NCI-H748 treated with DMSO at 0.1 percent for 48 hours (cell line): ENCODE data around the gene CGNL1.

Experiments used
- DNase-seq: peaks from one replicate; lab custom pipeline; 2025; lab: John Stamatoyannopoulos, UW

CGNL1 gene

GRCh38 chr15:57354436-57355123 lies 21.7 kb upstream of the CGNL1 start:
- DNase-seq = no peak

DNA sequence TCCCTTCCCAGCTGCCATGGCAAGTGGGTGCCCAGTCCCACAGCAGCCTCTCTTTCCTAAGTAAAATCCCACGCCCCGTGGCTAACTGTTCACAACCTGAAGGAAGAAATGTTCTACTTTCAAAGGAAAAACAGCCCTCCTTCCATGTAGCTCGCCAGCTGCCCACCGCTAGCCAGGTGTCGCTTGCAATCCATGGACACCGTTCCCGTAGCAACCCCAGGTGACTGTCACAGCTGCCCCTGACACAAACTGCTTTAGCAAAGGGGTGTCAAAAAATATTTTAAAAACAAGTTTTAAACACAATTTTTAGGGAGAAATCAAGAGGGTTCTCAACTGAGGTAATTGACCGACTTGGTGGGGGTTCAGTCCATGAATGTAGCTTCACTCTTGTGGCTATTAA lies 21.0 kb upstream of the CGNL1 start:
- DNase-seq = no peak

DNA sequence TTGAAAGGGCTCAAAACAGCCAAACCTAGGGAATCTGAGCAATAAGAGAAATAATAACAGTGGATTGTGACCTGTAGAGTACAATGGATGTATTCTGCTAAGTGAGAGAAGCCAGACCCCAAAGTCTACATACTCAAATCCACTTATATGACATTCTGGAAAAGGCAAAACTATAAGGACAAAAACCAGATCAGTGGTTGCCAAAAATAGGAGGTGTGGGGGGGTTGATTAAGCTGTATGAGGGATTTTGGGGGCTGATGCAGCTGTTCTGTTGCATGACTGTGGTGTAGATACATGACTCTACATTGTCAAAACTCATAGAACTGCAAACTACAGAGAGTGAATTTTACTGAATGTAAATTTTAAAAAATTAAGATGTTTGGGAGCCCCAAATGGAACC lies 20.1 kb upstream of the CGNL1 start:
- DNase-seq = no peak

- DNase-seq = no peak
Measured at GRCh38 chr15:57356636-57357035, 19.7 kb upstream of the CGNL1 start.

- no peak for DNase-seq
Measured at GRCh38 chr15:57357799-57358198, 18.5 kb upstream of the CGNL1 start.

GRCh38 chr15:57358571-57358970 lies 17.7 kb upstream of the CGNL1 start:
- no peak for DNase-seq

DNA sequence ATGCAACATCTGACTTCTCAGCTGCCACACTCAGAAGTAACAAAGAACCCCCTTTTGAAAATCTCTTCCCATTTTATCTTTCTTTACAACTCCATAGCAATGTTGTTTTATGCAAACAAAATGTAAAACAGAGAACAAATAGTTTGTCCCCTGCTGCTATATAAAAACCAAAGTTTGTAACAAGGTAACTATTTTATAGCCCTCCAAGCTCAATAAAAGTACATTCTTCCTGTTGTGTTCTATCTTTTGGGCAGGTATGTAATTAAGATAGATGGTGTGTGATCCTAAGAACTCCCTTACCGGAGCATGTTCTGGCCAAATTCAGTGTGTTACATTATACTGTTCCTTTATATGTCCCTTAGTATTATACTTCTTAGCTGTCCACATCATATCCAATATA lies 12.6 kb upstream of the CGNL1 start:
- no peak for DNase-seq

- DNase-seq = no peak
Measured at GRCh38 chr15:57364282-57365007, 11.9 kb upstream of the CGNL1 start.

DNA sequence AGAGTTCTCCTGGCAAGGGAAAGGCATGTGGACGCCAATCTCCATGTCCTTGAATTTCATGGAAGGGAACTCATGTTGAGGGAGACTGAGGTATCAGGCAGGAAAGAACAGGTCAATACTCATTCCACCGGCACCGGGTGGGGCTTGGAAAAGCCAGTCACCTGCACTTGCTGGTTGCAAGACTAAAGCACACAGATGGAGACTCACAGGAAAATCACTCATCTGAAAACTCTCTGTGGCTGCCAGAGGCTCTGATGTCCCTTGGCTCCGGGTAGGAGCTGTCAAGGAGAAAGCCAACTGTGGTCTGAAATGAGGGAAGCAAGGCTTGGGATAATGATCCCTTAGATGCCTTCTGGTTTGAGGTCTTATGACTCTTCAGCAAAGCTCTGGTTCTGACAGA lies 8.7 kb upstream of the CGNL1 start:
- no peak for DNase-seq

DNA sequence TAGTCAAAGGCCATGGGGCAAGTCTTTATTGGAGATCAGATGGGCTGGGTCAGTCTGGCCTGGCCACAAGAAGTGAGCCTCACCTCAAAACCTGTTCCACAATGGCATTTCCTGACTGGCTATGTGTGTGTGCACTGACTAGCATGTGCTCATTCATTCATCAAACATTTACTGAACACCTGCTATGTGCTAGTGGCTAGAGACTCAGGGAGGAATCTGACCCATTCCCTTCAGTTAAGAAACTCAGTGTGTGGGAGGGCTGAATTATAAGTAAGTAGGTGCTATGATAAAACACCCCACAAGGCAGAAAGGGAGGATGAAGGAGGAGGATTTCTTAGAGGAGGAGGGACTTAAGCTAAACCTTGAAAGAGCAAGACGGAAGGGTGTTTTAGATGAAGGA lies 5.4 kb upstream of the CGNL1 start:
- no peak for DNase-seq

DNA sequence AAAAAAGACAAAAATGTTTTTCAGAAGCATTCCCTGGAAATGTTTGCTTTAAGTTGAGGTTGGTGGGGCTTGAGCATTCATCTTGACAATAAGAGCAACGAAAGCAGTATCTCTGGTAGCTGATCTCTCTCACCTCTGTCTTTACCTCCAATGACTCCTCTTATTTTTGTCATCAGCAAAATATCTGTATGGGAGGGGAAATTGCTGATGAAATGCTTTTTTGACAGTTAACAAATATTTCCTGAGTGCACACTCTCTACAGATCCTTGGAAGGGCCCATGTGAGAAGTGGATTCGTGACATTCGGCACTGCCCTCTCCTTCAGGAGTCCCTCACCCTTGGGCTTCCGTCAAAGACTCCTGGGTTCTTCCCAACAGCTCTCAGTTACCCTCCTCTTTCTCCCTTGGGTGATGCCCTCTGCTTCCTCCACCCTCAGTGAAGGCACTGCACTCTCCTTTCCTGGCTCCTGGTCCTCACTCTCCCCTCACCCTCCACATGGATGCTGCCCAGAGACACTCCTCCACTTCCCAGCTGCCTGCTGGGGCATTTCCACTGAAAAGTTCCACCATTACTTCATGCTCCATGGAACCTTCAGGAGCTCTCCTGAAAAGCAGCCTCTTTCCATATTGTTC lies 2.9 kb upstream of the CGNL1 start:
- no peak for DNase-seq

DNA sequence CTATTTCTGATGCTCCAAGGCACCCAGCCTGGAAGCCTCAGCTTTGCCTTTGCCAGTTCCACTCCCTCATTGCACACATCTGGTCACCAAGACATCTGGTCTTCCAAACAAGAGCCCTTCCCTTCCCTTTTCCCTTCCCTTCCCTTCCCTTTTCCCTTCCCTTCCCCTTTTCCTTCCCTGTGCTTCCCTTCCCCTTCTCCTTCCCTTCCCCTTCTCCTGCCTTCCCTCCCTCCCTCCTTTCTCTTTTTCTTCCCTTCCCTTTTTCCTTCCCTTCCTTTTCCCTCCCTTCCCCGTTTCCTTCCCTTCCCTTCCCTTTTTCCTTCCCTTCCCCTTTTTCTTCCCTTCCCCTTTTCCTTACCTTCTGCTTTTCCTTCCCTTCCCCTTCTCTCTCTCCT lies 2.4 kb upstream of the CGNL1 start:
- DNase-seq = no peak

GRCh38 chr15:57376696-57377477 lies 582 bp downstream of the CGNL1 start:
- DNase-seq = no peak

DNA sequence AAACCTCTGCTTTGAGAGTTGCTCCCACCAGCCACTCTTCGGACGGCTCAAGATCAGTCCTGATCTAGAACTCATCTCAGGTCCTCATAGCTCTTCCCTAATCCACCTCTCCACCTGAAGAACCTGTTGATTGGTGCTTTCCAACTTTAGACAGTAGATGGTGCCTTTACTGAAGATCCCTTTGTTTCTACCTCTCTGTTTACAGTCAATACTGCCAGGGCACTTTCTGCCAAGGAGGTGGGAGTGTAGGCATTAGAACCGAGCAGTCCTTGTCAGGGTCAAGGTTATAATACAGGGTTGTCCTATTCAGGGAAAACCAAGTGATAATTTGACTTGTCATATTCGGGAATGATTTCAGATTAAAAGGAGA lies 1.2 kb downstream of the CGNL1 start:
- no peak for DNase-seq

GRCh38 chr15:57379487-57379886 lies 3.2 kb downstream of the CGNL1 start:
- DNase-seq = no peak

- DNase-seq = no peak
Measured at GRCh38 chr15:57380854-57381253, 4.5 kb downstream of the CGNL1 start.

DNA sequence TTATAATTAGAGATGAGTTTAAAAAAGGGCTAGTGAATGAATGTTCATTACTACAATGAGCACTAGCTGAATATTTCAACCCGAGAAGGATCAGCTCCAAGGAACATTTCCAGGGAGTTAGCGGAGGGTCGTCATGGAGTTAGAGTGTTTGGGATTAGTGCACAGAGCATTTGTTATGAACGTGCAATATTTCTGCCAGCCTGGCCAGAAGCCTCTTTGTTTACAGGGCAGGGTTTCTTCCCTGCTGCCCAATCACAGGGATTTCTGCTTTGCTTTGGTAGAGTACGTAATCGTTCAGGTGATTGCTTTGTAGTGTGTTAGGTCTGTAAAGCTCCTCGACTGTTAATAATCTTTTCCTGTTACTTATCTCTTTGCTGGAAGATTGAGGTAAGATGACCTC lies 5.9 kb downstream of the CGNL1 start:
- peak; percentile 19 for DNase-seq

GRCh38 chr15:57382969-57383368 lies 6.7 kb downstream of the CGNL1 start:
- no peak for DNase-seq

- no peak for DNase-seq
Measured at GRCh38 chr15:57384024-57384423, 7.7 kb downstream of the CGNL1 start.

- DNase-seq = no peak
Measured at GRCh38 chr15:57384816-57385215, 8.5 kb downstream of the CGNL1 start.

- DNase-seq = no peak
Measured at GRCh38 chr15:57385923-57386390, 9.7 kb downstream of the CGNL1 start.

DNA sequence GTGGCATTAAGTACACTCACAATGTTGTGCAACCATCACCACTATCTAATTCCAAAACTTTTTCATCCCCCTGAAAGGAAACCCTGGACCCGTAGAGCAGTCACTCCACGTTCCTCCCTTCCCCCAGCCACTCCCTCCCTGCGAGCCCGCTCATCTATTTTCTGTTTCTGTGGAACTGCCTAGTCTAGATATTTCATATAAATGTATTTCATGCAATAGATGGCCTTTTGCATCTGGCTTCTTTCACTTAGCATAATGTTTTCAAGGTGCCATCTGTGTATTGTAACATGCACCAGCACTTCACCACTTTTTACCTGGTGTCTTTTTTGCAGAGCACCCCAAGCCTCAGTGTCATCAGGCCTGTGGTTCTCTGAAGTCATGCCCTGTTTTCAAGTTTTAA lies 10.7 kb downstream of the CGNL1 start:
- DNase-seq = no peak
